CD4-positive, alpha-beta T cell treated with Interleukin-15 for 4 hours (primary cell): Measurements from ENCODE around the gene SLC39A10.
A peak's percentile ranks its signal among the peaks of the same experiment; 100 is the strongest.
"Not testable (repeated sequence)": the region's sequence is repeated elsewhere in the genome, so short reads cannot be mapped to it uniquely, and the experiment has no call there.

Source experiments
- DNase-seq: peaks from one replicate; pipeline ENCODE4 v3.0.0-alpha.2; 2020; ENCODE audit warnings: low spot score

SLC39A10 gene

GRCh38 chr2:195645413-195645812, 11.6 kb upstream of the SLC39A10 start:
- DNase-seq, result no peak

DNA sequence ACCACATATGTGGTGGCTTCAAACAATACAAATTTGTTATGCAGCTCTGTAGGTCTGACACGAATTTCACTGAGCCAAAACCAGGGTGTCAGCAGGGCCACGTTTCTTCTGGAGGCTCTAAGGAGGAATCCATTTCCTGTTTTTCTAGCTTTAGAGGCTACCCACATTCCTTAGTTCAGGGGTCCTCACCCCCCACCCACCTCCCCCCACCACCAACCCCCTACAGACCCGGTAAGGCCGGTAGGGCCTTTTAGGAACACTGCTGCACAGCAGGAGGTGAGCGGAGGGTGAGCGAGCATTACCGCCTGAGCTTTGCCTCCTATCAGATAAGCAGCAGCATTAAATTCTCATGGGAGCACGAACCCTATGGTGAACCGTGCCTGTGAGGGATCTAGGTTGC, 10.6 kb upstream of the SLC39A10 start:
- DNase-seq, result no peak

DNA sequence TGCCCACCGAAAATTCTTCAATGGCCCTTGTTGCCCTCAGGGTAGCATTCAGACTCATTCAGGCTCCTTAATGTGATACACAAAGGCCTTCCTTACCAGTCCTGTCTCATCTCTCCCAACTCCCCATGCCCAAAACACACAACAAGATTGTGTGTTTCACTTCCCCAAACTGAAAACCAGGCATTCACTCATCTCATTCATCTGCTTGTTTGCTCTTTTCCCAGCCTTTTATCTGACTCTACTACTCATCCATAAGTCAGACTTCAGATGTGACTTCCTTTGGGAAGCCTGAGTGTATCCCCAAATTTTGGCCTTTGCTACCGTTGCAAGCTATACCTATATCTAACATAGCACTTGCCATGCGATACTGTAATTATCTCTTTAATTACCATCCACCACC, 9.7 kb upstream of the SLC39A10 start:
- DNase-seq, result no peak

DNA sequence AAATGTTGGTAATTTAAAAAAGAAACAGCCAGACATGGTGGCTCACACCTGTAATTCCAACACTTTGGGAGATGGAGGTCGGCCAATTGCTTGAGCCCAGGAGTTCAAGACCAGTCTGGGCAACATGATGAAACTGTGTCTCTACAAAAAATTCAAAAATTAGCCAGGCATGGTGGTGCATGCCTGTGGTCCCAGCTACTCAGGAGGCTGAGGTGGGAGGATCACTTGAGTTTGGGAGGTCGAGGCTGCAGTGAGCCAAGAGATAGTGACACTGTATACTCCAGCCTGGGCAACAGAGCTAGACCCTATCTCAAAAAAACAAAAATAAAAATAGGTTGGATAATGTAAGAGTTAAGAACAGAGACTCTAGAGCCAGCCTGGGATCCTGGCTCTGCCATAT, 8.7 kb upstream of the SLC39A10 start:
- not testable (repeated sequence) for DNase-seq

DNA sequence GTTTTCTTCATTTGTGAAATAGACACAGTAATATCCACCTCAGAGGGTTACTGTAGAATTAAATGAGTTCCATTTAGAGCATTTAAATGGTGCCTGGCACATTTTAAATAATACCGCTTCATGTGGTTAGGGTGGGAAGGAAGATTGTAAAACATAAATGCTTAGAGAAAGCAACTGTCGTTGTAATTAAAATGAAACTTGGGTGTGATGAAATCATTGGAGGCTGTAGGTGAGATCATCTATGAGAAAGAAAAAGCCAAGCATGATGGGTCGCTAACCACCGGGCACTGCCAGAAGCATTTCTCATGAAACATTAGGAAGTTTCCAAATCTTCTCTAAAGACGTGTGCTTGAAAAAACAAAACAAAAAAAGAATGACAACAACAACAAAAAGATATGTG, 8.2 kb upstream of the SLC39A10 start:
- DNase-seq, result peak; percentile 22

- DNase-seq, result no peak
Observed at GRCh38 chr2:195649629-195650190, 7.3 kb upstream of the SLC39A10 start.

DNA sequence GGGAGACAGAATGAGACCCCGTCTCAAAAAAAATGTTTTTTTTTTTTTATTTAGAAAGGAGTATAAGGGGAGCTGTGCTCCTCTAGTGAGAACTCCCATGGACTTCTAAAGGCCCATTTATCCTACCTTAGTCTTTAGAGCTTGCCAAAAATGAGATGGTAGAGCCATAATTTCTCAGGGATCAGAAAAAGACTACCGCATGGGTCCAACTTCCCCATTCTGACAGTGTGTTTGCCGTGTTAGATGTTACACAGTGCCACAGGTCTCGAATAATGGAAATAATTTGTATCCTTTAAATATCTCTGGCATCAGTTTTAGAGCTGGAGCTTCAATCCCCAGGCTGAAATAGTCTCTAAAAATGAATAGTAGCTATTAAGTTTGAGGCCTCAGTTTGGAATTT, 6.0 kb upstream of the SLC39A10 start:
- DNase-seq, result no peak

DNA sequence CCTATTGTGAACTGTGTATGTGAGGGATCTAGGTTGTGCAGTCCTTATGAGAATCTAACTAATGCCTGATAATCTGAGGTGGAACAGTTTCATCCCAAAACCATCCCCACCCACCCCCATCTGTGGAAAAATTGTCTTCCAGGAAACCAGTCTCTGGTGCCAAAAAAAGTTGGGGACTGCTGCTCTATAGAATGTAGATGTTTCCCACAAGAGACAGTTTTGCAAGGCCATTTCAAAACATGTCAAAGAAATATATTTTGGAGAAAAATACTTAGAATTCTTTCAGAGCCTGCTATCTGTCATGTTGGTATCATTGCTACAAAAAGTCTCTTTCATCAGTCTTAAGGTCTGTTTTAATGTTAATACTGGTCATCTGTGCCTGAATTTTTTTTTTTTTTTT, 4.1 kb upstream of the SLC39A10 start:
- no peak for DNase-seq

DNA sequence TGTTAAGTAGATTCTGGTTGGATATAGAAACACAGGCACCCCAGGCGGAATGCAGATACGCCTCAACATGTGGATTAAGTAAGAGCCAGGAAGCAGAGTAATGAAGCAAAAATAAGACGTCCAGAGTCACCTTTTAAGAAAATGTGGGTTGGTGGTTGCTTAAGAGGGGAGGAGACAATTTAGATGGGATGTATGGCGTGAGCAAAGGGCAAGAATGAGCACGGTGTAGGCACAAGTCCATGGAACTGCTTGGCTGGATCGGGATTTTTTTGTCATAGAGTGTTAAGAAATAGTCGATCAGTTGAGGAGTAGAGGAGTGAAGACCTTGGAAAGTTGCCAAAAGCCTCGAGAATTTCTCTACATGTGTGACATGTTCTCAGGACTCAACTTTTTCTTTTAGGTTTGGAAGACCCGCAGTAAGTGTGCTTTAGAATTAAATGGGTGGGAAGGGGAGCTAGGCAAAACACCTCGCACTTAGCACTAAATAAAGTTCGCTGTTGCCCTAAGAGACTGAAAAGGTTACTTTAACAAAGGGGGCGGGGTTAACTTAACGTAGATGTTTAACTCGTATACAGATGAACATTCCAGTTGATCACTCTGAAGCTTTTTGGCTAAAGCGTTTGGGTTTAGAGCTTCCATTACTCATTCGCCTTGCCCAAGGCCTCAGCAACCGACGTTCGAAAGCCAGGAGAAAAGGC, 716 bp upstream of the SLC39A10 start:
- DNase-seq, result no peak

DNA sequence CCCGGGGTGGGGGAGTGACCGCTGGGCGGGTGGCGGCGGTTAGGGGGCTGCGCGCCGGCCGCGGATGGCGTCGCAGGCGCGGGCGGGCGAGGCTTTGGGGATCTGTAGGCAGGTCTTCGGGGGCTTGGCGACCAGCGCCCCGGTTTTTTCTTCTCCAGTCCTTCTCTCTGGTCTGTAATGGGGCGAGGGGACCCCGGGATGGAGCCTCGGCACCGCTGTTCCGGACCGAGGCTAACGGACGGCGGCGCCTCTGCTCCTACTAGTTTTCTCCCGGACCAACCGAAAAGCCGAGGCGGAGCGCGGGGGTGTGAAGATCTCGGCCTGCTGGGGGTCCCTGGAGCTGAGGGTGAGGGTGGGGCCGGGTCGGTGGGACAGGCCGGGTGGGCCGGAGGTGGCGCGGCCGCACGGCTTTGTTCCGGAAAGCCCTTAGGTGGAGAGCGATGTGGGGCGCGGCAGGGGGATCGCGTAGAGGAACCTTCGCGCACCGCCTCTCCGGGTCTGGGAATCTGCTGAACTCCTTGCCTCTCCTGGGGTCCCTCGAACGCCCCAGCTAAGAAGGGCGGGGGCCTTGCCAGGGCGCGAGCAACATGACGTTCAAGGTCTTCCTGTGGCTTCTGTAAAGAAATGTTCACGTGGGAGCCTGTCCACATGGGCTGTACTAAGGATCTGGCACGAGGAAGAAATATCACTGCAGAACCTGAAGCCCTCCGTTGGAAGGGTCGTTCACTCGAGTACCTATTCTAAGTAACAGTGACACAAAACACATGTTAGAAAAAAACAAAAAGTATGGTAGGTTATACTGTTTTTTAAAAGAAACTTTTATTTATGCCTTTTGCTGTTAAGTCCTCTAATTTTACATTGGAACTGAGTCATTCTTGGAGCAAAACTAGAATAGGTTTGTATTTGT, 861 bp downstream of the SLC39A10 start:
- DNase-seq, result peak; percentile 67

DNA sequence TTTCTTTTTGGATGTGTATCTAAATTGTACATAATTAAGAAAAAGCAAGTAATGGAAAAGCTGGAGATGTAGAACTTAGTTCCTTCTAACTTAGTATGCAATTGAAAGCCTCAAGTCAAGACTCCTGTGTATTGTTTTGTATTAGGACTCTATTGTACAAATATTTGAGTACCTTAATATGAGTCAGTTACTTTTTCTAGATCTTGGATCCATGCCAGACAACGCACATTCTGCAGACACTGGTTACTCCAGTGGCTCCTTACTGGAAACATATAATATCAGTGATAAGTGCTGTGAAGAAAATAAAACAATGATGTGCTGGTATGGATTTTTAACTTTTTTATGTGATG, 1.5 kb downstream of the SLC39A10 start:
- DNase-seq, result peak; percentile 61

DNA sequence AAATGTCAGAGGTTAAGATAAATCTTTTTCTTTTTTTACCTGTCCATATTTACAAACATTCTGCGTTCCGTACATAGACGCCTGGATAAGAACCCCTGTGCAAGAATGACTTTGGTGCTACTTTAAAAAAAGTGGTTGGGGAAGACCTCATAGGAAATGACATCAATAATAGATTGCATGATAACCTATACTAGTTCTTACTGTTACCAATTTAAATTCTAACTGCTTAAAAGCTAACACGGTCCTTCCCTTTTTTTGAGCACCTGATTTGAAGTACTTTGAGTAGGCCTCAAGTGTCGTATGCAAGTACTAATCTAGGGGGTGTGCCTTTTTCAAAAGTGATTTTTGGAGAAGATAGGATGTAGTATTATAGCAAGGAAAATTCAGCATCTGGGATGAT, 2.1 kb downstream of the SLC39A10 start:
- peak; percentile 62 for DNase-seq

- DNase-seq, result peak; percentile 89
Observed at GRCh38 chr2:195659982-195660890, 3.2 kb downstream of the SLC39A10 start.

DNA sequence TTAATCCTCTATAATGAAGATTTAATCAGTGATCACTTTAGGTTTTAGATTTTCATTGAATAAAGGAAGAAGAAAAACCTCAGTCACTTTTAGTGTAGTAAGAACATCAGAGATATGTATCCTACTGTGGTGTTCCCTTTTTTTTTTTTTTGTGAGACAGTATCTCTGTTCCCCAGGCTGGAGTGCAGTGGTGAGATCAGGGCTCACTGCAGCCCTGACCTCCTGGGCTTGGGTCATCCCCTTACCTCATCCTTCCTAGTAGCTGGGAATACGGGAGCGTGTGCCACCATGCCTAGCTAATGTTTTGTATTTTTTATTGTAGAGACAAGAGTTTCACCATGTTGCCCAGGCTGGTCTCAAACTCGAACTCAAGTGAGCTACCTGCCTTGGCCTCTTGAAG, 5.1 kb downstream of the SLC39A10 start:
- DNase-seq, result no peak

GRCh38 chr2:195663007-195663406, 6.0 kb downstream of the SLC39A10 start:
- DNase-seq, result no peak

GRCh38 chr2:195664528-195664927, 7.5 kb downstream of the SLC39A10 start:
- no peak for DNase-seq

DNA sequence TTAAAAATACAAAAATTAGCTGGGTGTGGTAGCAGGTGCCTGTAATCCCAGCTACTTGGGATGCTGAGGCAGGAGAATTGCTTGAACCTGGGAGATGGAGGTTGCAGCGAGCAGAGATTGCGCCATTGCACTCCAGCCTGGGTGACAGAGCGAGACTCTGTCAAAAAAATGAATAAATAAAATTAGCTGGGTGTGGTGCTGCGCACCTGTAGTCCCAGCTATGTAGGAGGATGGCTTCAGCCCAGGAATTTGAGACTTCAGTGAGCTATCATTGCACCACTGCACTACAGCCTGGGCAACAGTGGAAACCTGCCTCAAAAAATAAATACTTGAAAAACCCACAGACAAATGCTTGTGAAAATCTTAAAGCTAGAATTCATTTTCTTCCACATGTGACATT, 8.1 kb downstream of the SLC39A10 start:
- DNase-seq, result not testable (repeated sequence)

DNA sequence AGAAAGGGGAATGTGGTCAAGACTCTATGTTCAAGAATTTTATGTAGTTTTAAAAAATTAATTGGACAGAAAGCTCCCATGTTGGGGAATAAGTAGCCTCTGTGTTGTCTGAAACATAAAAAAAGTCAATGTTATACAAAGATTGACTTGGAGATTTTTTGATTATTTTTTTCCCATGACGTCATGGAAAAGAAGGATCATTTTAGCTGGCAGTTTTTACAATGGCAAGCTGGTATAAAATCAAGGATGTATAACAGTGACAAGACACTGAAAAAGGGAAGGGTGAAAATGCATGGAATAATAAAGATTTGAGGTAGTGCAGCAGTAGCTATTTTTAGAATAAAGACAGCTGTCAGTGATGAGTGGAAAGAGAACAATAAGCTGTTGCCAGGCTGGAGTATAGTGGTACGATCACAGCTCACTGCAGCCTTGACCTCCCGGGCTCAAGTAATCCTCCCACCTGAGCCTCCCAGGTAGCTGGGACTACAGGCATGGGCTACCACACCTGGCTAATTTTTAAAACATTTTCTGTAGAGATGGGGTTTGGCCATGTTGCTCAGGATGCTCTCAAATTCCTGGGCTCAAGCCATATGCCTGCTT, 9.2 kb downstream of the SLC39A10 start:
- no peak for DNase-seq

DNA sequence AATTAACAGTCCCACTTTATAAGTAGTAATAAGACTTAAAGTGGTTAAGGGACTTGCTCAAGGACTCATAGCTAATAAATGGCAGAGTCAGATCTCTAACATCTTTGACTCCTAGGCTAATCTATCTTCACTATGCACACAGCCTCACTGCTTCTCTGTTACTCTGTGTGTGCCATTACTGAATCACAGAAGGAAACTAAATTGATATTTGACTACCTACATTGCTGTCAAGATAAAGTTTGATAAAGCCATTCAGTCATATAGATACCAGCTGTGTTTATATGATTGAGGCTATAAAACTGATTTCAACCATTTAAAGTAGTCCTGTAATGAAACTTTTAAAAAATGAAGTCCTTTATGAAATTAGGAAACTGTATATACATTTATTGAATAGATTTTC, 10.9 kb downstream of the SLC39A10 start:
- DNase-seq, result no peak

GRCh38 chr2:195670191-195670590, 13.2 kb downstream of the SLC39A10 start:
- no peak for DNase-seq

DNA sequence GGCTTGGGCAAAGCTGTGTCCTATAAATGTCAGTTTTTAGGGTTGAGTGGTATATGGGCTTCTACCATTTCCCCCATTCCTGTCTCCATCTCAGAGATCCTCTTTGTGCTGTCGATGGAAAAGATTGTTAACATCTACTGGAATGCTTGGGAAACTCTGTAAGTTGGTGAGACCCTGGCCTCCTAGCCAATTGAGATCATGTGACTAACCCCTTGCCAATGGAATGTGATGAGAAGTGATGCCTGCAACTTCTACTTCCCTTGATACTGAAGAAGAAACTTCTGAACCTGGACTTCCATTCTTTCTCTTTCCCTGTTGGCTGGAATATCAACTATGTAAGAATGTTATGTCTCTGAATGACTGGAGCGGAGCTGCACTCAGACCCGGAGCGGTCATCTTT, 14.5 kb downstream of the SLC39A10 start:
- DNase-seq, result no peak

GRCh38 chr2:195672674-195673073, 15.6 kb downstream of the SLC39A10 start:
- DNase-seq, result no peak
